ENCODE data around the gene LRMDA.

The LRMDA gene

DNA sequence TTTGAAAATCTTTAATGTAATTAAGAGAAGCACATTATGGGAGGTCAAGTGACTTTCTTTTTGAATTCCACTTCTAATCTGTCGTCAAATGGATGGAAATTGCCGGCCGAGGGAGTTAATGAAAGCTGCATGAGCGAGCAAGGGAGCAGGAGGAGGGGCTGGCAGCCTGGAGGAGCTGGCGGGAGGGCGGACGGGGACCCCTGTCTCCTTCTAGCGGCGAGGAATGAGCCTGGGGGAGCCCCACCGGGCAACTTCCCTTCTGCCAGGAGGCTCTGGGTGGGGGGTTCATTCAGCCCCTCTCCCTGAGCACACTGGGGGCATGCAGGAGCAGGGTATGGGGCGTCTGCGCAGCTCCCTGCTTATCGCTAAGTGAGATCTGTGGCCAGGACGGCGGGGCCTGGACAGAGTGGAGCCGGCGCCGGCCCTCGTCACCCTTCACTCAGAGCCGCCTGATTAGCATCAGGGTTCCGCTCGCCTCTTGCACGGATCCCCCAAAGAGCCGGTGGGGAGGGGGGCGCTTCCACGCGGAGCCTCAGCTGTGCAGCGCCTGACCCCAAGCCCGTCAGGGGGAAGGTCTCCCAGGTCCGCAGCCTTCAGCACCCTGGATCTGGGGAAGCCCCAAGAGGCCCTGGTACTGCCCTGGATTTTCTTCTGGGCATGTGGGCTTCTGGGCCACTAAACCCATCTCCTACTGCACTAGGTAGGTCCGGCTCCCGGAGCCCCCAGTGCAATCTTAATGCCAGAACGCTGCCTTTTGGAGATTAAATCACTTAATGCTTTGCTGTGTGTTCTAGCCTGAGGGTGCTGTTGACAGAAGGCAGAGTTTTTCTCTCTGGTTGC is 680.8 kb downstream of the LRMDA start:
- Histone ChIP-seq H3K36me3 (ENCODE audit: control insufficient read depth, insufficient read depth, low read length) (no peaks in the 10 kb centered on the region), H3K4me2 (ENCODE audit: low read length) (no peak overlapping the region), H3K4me1 (peaks cover 25% of the 10 kb centered on the region), H2AFZ (peak overlapping the region; percentile 34), H3K27me3 (ENCODE audit: control insufficient read depth, insufficient read depth, low read length) (no peaks in the 10 kb centered on the region), H3K79me2 (no peaks in the 10 kb centered on the region), H3K27ac (no peak overlapping the region), H3K9ac (no peak overlapping the region), H3K4me3 (ENCODE audit: low read depth, low read length) (no peak overlapping the region), H3K9me3 (ENCODE audit: control insufficient read depth, low read length) (no peaks in the 10 kb centered on the region)
- TF ChIP-seq, protein P1, sequence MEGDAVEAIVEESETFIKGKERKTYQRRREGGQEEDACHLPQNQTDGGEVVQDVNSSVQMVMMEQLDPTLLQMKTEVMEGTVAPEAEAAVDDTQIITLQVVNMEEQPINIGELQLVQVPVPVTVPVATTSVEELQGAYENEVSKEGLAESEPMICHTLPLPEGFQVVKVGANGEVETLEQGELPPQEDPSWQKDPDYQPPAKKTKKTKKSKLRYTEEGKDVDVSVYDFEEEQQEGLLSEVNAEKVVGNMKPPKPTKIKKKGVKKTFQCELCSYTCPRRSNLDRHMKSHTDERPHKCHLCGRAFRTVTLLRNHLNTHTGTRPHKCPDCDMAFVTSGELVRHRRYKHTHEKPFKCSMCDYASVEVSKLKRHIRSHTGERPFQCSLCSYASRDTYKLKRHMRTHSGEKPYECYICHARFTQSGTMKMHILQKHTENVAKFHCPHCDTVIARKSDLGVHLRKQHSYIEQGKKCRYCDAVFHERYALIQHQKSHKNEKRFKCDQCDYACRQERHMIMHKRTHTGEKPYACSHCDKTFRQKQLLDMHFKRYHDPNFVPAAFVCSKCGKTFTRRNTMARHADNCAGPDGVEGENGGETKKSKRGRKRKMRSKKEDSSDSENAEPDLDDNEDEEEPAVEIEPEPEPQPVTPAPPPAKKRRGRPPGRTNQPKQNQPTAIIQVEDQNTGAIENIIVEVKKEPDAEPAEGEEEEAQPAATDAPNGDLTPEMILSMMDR (IDR thresholded peaks at IDR 0.05), result no peak

DNA sequence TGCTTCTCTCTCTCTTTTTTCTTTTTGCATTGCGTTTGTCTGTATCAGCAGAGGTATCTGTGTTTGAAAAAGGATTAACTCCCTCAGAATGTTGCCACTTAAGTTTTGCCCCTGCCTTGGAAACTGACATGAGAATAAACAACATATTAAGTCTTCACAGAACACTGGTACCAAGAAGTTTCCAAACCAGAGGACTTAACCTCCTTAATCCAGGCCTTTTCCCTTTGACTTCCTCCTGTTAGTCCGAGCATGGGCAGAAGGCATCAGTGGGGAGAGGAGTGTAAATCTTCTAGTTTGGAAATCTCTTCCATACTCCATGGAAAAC is 681.4 kb downstream of the LRMDA start:
- Histone ChIP-seq H3K4me3 (ENCODE audit: low read depth, low read length) (no peak overlapping the region), H3K9ac (no peak overlapping the region), H3K9me3 (ENCODE audit: control insufficient read depth, low read length) (no peaks in the 10 kb centered on the region), H3K36me3 (ENCODE audit: control insufficient read depth, insufficient read depth, low read length) (no peaks in the 10 kb centered on the region), H3K4me1 (peaks cover 25% of the 10 kb centered on the region), H3K4me2 (ENCODE audit: low read length) (no peak overlapping the region), H3K27me3 (ENCODE audit: control insufficient read depth, insufficient read depth, low read length) (no peaks in the 10 kb centered on the region), H3K27ac (no peak overlapping the region), H3K79me2 (no peaks in the 10 kb centered on the region), H2AFZ (peak overlapping the region; percentile 34)
- TF ChIP-seq, protein P1 (IDR thresholded peaks at IDR 0.05), result no peak

DNA sequence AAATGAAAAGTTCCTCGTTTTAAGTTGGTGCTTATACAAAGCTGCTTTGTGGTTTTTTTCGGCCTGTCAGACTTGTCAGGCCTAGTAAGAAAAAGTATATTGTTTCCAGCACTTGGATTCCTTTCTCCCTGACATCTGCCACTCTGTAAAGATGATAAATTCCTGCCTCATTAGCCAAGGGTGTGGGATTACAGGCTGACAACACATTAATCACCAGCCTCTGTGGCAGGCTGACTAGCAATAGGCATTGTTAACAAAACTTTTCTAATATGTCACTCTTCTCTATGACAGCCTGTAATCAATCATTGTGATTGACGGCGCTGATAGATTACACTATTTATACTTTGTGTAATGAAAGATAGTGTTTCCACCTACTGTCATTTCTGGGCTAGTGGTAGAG is 682.5 kb downstream of the LRMDA start:
- peak overlapping the region; percentile 61 for H2AFZ ChIP-seq

DNA sequence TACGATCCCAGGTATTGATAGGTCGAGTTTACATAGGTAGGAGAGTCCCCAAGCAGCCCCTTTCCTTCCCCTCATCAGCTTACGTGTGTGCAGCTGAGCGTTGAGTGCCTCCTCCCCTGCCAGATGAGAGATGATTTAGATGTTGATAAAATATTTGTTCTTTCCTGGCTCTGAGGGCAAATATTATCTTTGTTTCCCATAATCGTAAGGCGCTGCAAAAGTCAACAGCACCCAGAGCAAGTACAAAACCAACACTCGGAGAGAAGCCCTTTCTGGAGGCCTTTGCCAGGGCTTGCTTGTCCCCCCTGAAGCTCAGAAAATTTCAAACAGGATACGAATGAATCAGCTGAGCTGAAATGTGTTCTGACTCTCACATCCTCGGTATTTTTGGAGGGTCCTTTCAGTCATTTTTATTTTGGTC is 683.2 kb downstream of the LRMDA start:
- H3K4me2 ChIP-seq (ENCODE audit: low read length), result no peak overlapping the region
- H2AFZ ChIP-seq, result peak overlapping the region; percentile 61
- H3K4me3 ChIP-seq (ENCODE audit: low read depth, low read length), result no peak overlapping the region
- H3K9me3 ChIP-seq (ENCODE audit: control insufficient read depth, low read length), result no peaks in the 10 kb centered on the region
- H3K79me2 ChIP-seq, result no peaks in the 10 kb centered on the region
- H3K36me3 ChIP-seq (ENCODE audit: control insufficient read depth, insufficient read depth, low read length), result no peaks in the 10 kb centered on the region
- no peaks in the 10 kb centered on the region for H3K27me3 ChIP-seq (ENCODE audit: control insufficient read depth, insufficient read depth, low read length)
- no peak overlapping the region for H3K9ac ChIP-seq
- peak overlapping the region; percentile 39 for H3K27ac ChIP-seq
- peaks cover 25% of the 10 kb centered on the region for H3K4me1 ChIP-seq
- TF ChIP-seq, protein P1 (IDR thresholded peaks at IDR 0.05), result no peak

More for the DNA sequence above, 682.5 kb downstream of the LRMDA start:
- Histone ChIP-seq H3K9ac (no peak overlapping the region), H3K36me3 (ENCODE audit: control insufficient read depth, insufficient read depth, low read length) (no peaks in the 10 kb centered on the region), H3K4me3 (ENCODE audit: low read depth, low read length) (no peak overlapping the region), H3K79me2 (no peaks in the 10 kb centered on the region), H3K27ac (no peak overlapping the region), H3K9me3 (ENCODE audit: control insufficient read depth, low read length) (no peaks in the 10 kb centered on the region), H3K4me1 (peaks cover 25% of the 10 kb centered on the region), H3K27me3 (ENCODE audit: control insufficient read depth, insufficient read depth, low read length) (no peaks in the 10 kb centered on the region), H3K4me2 (ENCODE audit: low read length) (no peak overlapping the region)
- TF ChIP-seq, protein P1 (IDR thresholded peaks at IDR 0.05), result no peak

DNA sequence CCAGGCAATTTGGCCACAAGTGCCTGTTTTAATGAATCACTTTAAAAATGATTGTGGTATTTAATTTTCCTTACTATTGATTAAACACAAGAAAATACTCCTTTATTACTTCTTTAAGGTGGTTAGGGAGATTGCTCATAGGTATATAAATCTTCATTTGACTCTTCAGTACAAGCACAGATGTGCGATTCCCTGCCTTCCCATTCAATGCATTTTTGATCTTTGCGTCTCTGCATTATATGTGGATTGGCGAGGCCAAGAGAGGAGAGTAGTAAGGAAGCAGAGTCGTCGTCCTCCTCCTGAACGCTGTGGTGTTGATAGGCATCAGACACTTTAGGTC is 683.7 kb downstream of the LRMDA start:
- Histone ChIP-seq H3K27ac (peak overlapping the region; percentile 39), H3K4me2 (ENCODE audit: low read length) (no peak overlapping the region), H3K27me3 (ENCODE audit: control insufficient read depth, insufficient read depth, low read length) (no peaks in the 10 kb centered on the region), H3K36me3 (ENCODE audit: control insufficient read depth, insufficient read depth, low read length) (no peaks in the 10 kb centered on the region), H3K9ac (no peak overlapping the region), H3K79me2 (no peaks in the 10 kb centered on the region), H2AFZ (peak overlapping the region; percentile 61), H3K4me1 (peaks cover 25% of the 10 kb centered on the region), H3K9me3 (ENCODE audit: control insufficient read depth, low read length) (no peaks in the 10 kb centered on the region), H3K4me3 (ENCODE audit: low read depth, low read length) (no peak overlapping the region)
- TF ChIP-seq, protein P1 (IDR thresholded peaks at IDR 0.05), result no peak

All from parathyroid adenoma (tissue), 2 donors.